ENCODE measurements around the gene SERINC2. TPM values are rescaled to one million over a fixed set of nuclear protein-coding genes. Genes with fewer than 3 reads are reported as not detected.

The SERINC2 gene
- total and polyA plus RNA-seq, 2 of the 8 experiments (the other 6 are each of a cell fraction or from before 2014, with no cell fraction given), result 31.4 to 60.0 TPM

GRCh38 chr1:31373056-31373896, 39.7 kb upstream of the SERINC2 start, which contains the start of gene FABP3:
FABP3 (minus strand) TSS chr1:31373076; CDS start chr1:31373014, 62 bp downstream.
- no peaks in the 10 kb centered on the region for H3K79me2 ChIP-seq (ENCODE audit: control insufficient read depth in 1 of 2, insufficient read depth in 2 of 2, low read length in 2 of 2)
- H3K79me1 ChIP-seq (ENCODE audit: low read depth, low read length), result no peaks in the 10 kb centered on the region
- H3K27ac ChIP-seq (ENCODE audit: low read depth, low read length), result peak within 1 kb of the TSS; percentile 72; the same call in 1 of the 2 replicates
- H3K36me3 ChIP-seq (ENCODE audit: control insufficient read depth in 2 of 4, insufficient read depth in 4 of 4, low read length in 3 of 4), result no peaks in the 10 kb centered on the region; a peak in 1 of 8 replicates
- H4K91ac ChIP-seq (replicated peaks; ENCODE audit: insufficient read length, low read length), result peak within 1 kb of the TSS; percentile 85
- H4K5ac ChIP-seq (ENCODE audit: insufficient read length, low read depth, low read length), result peak within 1 kb of the TSS; percentile 85
- H4K8ac ChIP-seq (ENCODE audit: extremely low read depth, insufficient read depth, low read length), result peak within 1 kb of the TSS; percentile 81; the same call in 1 of the 2 replicates
- POLR2A ChIA-PET (ENCODE audit: partially characterized antibody), result interaction anchor here (0.6 to 5.4 kb wide), 29 partner anchors 8 to 1193 kb away, joined by 3 to 26 read pairs (median 4); partner anchors contain the start of gene SERINC2
- peak within 1 kb of the TSS; percentile 88 for H2BK120ac ChIP-seq (replicated peaks; ENCODE audit: low read depth, low read length)
- no peak within 1 kb of the TSS for H3K23ac ChIP-seq (ENCODE audit: insufficient read length)
- H2AK5ac ChIP-seq (ENCODE audit: low read depth, low read length), result 0 out of 2 replicates have a peak within 1 kb of the TSS, but pooled peaks have one; percentile 55
- H2BK15ac ChIP-seq (ENCODE audit: low read length), result peak within 1 kb of the TSS; percentile 68
- no peaks in the 10 kb centered on the region for H4K20me1 ChIP-seq (replicated peaks in 1 of 2; ENCODE audit: control insufficient read depth in 1 of 2, insufficient read depth in 2 of 2, low read length in 2 of 2)
- CTCF ChIA-PET (ENCODE audit: partially characterized antibody), result interaction anchor here (0.8 to 4.0 kb wide), 14 partner anchors 10 to 193 kb away, joined by 3 to 32 read pairs (median 4); no protein-coding TSS in a partner anchor
- peak within 1 kb of the TSS; percentile 97 for H3K18ac ChIP-seq (ENCODE audit: extremely low read depth, low read length)
- H3K4me3 ChIP-seq (ENCODE audit: extremely low read depth in 1 of 4, insufficient read depth in 2 of 4, low read depth in 3 of 4, low read length in 4 of 4), result peak within 1 kb of the TSS; percentile 33 to 65 (median 58)
- FAIRE-seq (no peak), DNase-seq (ENCODE audit: low read depth in 1 of 2, low spot score in 2 of 2) (peak; percentile 85 to 91)
- H2BK5ac ChIP-seq (ENCODE audit: low read depth, low read length), result peak within 1 kb of the TSS; percentile 88
- H2AFZ ChIP-seq (ENCODE audit: low read length), result no peak within 1 kb of the TSS; the same call in 1 of the 2 replicates
- H3K23me2 ChIP-seq (ENCODE audit: low read depth, low read length), result peaks cover 11% of the 10 kb centered on the region
- H3K9me3 ChIP-seq (ENCODE audit: insufficient read depth in 2 of 2, low read depth in 1 of 2, low read length in 1 of 2), result no peaks in the 10 kb centered on the region
- peak within 1 kb of the TSS; percentile 73 for H3K4ac ChIP-seq (replicated peaks; ENCODE audit: insufficient read length, low read depth, low read length)
- H3K4me2 ChIP-seq (ENCODE audit: insufficient read depth in 1 of 2, low read depth in 2 of 2, low read length in 2 of 2), result peak within 1 kb of the TSS; percentile 86 to 93
- 0 out of 7 replicates have a peak, but pooled peaks cover 0 to 2% (median 0%) of the 10 kb centered on the region in 4 experiments for H3K27me3 ChIP-seq (replicated peaks in 1 of 4; ENCODE audit: control insufficient read depth in 3 of 4, extremely low read depth in 1 of 4, insufficient read depth in 3 of 4, low read length in 3 of 4)
- peak within 1 kb of the TSS; percentile 15; the same call in 1 of the 2 replicates for H2BK20ac ChIP-seq (ENCODE audit: low read length)
- H3K56ac ChIP-seq (replicated peaks; ENCODE audit: insufficient read length, low read depth, low read length), result peak within 1 kb of the TSS; percentile 65
- peaks cover 8 to 27% (median 24%) of the 10 kb centered on the region in 4 experiments for H3K4me1 ChIP-seq (replicated peaks in 1 of 4; ENCODE audit: control insufficient read depth in 3 of 4, insufficient read depth in 4 of 4, low read length in 3 of 4)
- H2BK12ac ChIP-seq (ENCODE audit: low read depth, low read length), result peak within 1 kb of the TSS; percentile 86
- 1% methylated on average over 32 of the region's 44 CpGs; no CpG with 5 or more reads in 1 of the 2 experiments for WGBS, 2 experiments (ENCODE audit: extremely low coverage in 1 of 2, insufficient coverage in 1 of 2, insufficient read length in 1 of 2, insufficient replicate concordance in 2 of 2, low coverage in 1 of 2, low lambda C conversion rate in 2 of 2, missing lambda C conversion rate in 1 of 2)
- H3K9ac ChIP-seq (replicated peaks in 1 of 4; ENCODE audit: extremely low read depth in 1 of 4, low read depth in 3 of 4, low read length in 3 of 4), result peak within 1 kb of the TSS in 3 of 4 experiments; percentile 31 to 69 (median 68); a peak in 6 of 7 replicates
- no peak within 1 kb of the TSS for H3K14ac ChIP-seq (ENCODE audit: insufficient read length)
- peak; percentile 86 for TF ChIP-seq TAF1 (IDR thresholded peaks at IDR 0.05; ENCODE audit: low read depth, low read length)
- no peak for TF ChIP-seq NANOG (IDR thresholded peaks at IDR 0.05; ENCODE audit: insufficient read depth, low read depth, low read length, poor library complexity, severe bottlenecking)
- peak; percentile 46 for TF ChIP-seq PHF8 (conservative IDR thresholded peaks at IDR 0.05; ENCODE audit: low read depth, low read length)
- TF ChIP-seq SAP30 (IDR thresholded peaks at IDR 0.05; ENCODE audit: insufficient read depth, insufficient replicate concordance, low read length), result peak; percentile 58
- no peak; the same call in 1 of the 2 replicates for TF ChIP-seq RBBP5 (IDR thresholded peaks at IDR 0.05; ENCODE audit: borderline replicate concordance, low read depth, low read length)
- peak in 1 of 2 experiments; percentile 10; a peak in 1 of 4 replicates for TF ChIP-seq RAD21 (IDR thresholded peaks at IDR 0.05 in 1 of 2, conservative IDR thresholded peaks at IDR 0.05 in 1 of 2; ENCODE audit: low read depth in 2 of 2, low read length in 2 of 2)
- no peak for TF ChIP-seq ZNF274 (IDR thresholded peaks at IDR 0.05; ENCODE audit: borderline replicate concordance, extremely low read depth, low read length)
- no peak for TF ChIP-seq BRCA1 (IDR thresholded peaks at IDR 0.05; ENCODE audit: low read depth, low read length)
- TF ChIP-seq GTF2F1 (IDR thresholded peaks at IDR 0.05; ENCODE audit: borderline replicate concordance, low read depth, low read length), result no peak
